Endothelial cell of umbilical vein (primary cell): Measurements from ENCODE around the gene ZIC5. TPM values are rescaled to one million over a fixed set of nuclear protein-coding genes. Genes with fewer than 3 reads are reported as not detected.

ENCODE experiments used
- BruUV-seq: library from RNA; stranded (reverse); fragments of 400-500 nt; replicated peaks from 2 replicates; lab custom pipeline; 2021; lab: Mats Ljungman, UMichigan
- CTCF ChIA-PET: fragments of 300-600, 350-600 bp; sonication (Branson Sonifier 250); formaldehyde crosslinking; loops from one replicate; lab custom pipeline; 2021; ENCODE audit warnings: antibody characterized with exemption, inconsistent platforms; lab: Charles Lee
- POLR2A ChIA-PET: fragments of 300-600, 350-600 bp; sonication (Branson Sonifier 250); formaldehyde crosslinking; loops from one replicate; lab custom pipeline; 2021; ENCODE audit warnings: antibody characterized with exemption, inconsistent platforms; lab: Charles Lee
- DNase-seq: peaks from one replicate; pipeline ENCODE4 v3.0.0-alpha.2; 2011; ENCODE audit warnings: low read depth, low spot score
- FAIRE-seq: peaks from 2 replicates; lab custom pipeline; 2011; peaks lifted over from hg19 to GRCh38; lab: Jason Lieb, UNC
- H2AFZ ChIP-seq: 2 replicates; pipeline ENCODE4 v1.6.0; 2012; ENCODE audit warnings: low read depth, low read length, control low read depth, inconsistent platforms
- H3K27ac ChIP-seq: 2 replicates; pipeline ENCODE4 v1.5.1; 2011; ENCODE audit warnings: low read depth, mild to moderate bottlenecking, control low read depth, low read length, moderate library complexity; ENCODE audit not compliant: insufficient read depth
- H3K27me3 ChIP-seq, 2 experiments: 2 replicates each; pipeline versions ENCODE4 v1.6.0 to v1.6.1; 2011; ENCODE audit warnings: low read length in 2 of 2, mixed read lengths in 1 of 2; ENCODE audit not compliant: control insufficient read depth in 2 of 2, insufficient read depth in 2 of 2
- H3K36me3 ChIP-seq, 2 experiments: 2 replicates in 1 of 2; 3 replicates in 1 of 2; pipeline ENCODE4 v1.5.1; 2011; ENCODE audit warnings: low read length in 2 of 2, mild to moderate bottlenecking in 1 of 2, moderate library complexity in 1 of 2; ENCODE audit not compliant: control insufficient read depth in 2 of 2, insufficient read depth in 2 of 2; ENCODE audit errors: extremely low read depth in 1 of 2
- H3K4me1 ChIP-seq: 3 replicates; pipeline ENCODE4 v1.5.1; 2011; ENCODE audit warnings: mild to moderate bottlenecking, low read length; ENCODE audit not compliant: control insufficient read depth, insufficient read depth; ENCODE audit errors: extremely low read depth
- H3K4me2 ChIP-seq: 2 replicates; pipeline ENCODE4 v1.6.1; 2011; ENCODE audit warnings: low read length, control low read depth, mixed read lengths; ENCODE audit not compliant: insufficient read depth
- H3K4me3 ChIP-seq, 3 experiments: fragments of 200-600 bp in 1 of 3; sonication (generic), shearing (Covaris generic) in 1 of 3; replicated peaks in 1 of 3; 2 replicates each; pipeline ENCODE4 v1.5.1; 2011 to 2016; ENCODE audit warnings: control low read depth in 3 of 3, low read length in 3 of 3, mild to moderate bottlenecking in 2 of 3, inconsistent platforms in 1 of 3, low read depth in 1 of 3, moderate library complexity in 1 of 3; ENCODE audit not compliant: insufficient read depth in 1 of 3
- H3K79me2 ChIP-seq: 2 replicates; pipeline ENCODE4 v1.6.0; 2012; ENCODE audit warnings: low read length, inconsistent platforms; ENCODE audit not compliant: control insufficient read depth, insufficient read depth
- H3K9ac ChIP-seq: replicated peaks from 2 replicates; pipeline ENCODE3; 2011; ENCODE audit warnings: low read length, control low read depth; ENCODE audit not compliant: insufficient read depth; ENCODE audit errors: extremely low read depth
- H3K9me1 ChIP-seq: replicated peaks from 3 replicates; pipeline ENCODE4 v1.6.0; 2011; ENCODE audit warnings: mild to moderate bottlenecking, low read length; ENCODE audit not compliant: control insufficient read depth, insufficient read depth; ENCODE audit errors: extremely low read depth
- H3K9me3 ChIP-seq: replicated peaks from 2 replicates; pipeline ENCODE4 v1.5.1; 2012; ENCODE audit warnings: low read length, inconsistent platforms; ENCODE audit not compliant: control insufficient read depth, insufficient read depth
- H4K20me1 ChIP-seq: replicated peaks from 2 replicates; pipeline ENCODE3; 2011; ENCODE audit warnings: mild to moderate bottlenecking, low read length; ENCODE audit not compliant: control insufficient read depth, insufficient read depth; ENCODE audit errors: extremely low read depth
- CTCF ChIP-seq, 2 donors: IDR thresholded peaks; 1 replicate in 1 of 2; 2 replicates in 1 of 2; pipeline ENCODE4 v1.5.1; 2011; ENCODE audit warnings: low read length in 2 of 2, mild to moderate bottlenecking in 2 of 2, moderate library complexity in 2 of 2, control low read depth in 1 of 2, inconsistent platforms in 1 of 2, low read depth in 1 of 2; ENCODE audit not compliant: insufficient read depth in 1 of 2; ENCODE audit errors: extremely low read depth in 1 of 2
- EZH2 ChIP-seq: IDR thresholded peaks from 2 replicates; pipeline ENCODE4 v1.6.1; 2012; ENCODE audit warnings: borderline replicate concordance, low read depth, mild to moderate bottlenecking, moderate library complexity, low read length, inconsistent platforms; ENCODE audit not compliant: severe bottlenecking
- GATA2 ChIP-seq: IDR thresholded peaks from 2 replicates; pipeline ENCODE4 v1.7.0; 2011; ENCODE audit warnings: low read depth, mild to moderate bottlenecking, moderate library complexity, mixed read lengths, low read length; ENCODE audit not compliant: insufficient read length, insufficient read depth
- JUN ChIP-seq: IDR thresholded peaks from 2 replicates; pipeline ENCODE4 v1.6.1; 2011; ENCODE audit warnings: borderline replicate concordance, low read depth; ENCODE audit not compliant: insufficient read length, insufficient read depth
- MAX ChIP-seq: IDR thresholded peaks from 2 replicates; pipeline ENCODE4 v1.6.1; 2011; ENCODE audit not compliant: insufficient read depth, insufficient read length
- MYC ChIP-seq: IDR thresholded peaks from one replicate; pipeline ENCODE4 v1.6.1; 2011; ENCODE audit warnings: mild to moderate bottlenecking, low read depth, low read length
- POLR2AphosphoS5 ChIP-seq: IDR thresholded peaks from 2 replicates; pipeline ENCODE4 v1.6.1; 2012; ENCODE audit warnings: low read depth, mild to moderate bottlenecking, control low read depth, low read length, moderate library complexity; ENCODE audit not compliant: insufficient read depth
- dilution Hi-C: fragments of 300-500 bp; cut with MboI; formaldehyde crosslinking; loops from one replicate; pipeline ENCODE4 v1.15.0; 2019; ENCODE audit warnings: low sequenced_read_pairs; ENCODE audit not compliant: extremely low pct_ligation_motif_present
- intact Hi-C: fragments of 100-400 bp; cut with micrococcal nuclease; formaldehyde crosslinking; loops from one replicate; pipeline ENCODE4 v1.10.0; 2022
- polyA plus RNA-seq, 4 experiments: library from polyadenylated mRNA; depleted of rRNA in 3 of 4; stranded (reverse) in 3 of 4; unstranded in 1 of 4; fragments of >200 nt; gene quantifications; 2 replicates each; pipeline versions ENCODE4 v1.2.1 to v1.2.3, GENCODE V29; 2011 to 2012; ENCODE audit warnings: missing spikeins in 1 of 4
- total RNA-seq: library from RNA; stranded (reverse); gene quantifications from 2 replicates; pipeline ENCODE4 v1.2.3, GENCODE V29; 2021

The ZIC5 gene
- total and polyA plus RNA-seq, 2 donors (not counting 3 experiments of a cell fraction or from before 2014, with no cell fraction given): not detected

DNA sequence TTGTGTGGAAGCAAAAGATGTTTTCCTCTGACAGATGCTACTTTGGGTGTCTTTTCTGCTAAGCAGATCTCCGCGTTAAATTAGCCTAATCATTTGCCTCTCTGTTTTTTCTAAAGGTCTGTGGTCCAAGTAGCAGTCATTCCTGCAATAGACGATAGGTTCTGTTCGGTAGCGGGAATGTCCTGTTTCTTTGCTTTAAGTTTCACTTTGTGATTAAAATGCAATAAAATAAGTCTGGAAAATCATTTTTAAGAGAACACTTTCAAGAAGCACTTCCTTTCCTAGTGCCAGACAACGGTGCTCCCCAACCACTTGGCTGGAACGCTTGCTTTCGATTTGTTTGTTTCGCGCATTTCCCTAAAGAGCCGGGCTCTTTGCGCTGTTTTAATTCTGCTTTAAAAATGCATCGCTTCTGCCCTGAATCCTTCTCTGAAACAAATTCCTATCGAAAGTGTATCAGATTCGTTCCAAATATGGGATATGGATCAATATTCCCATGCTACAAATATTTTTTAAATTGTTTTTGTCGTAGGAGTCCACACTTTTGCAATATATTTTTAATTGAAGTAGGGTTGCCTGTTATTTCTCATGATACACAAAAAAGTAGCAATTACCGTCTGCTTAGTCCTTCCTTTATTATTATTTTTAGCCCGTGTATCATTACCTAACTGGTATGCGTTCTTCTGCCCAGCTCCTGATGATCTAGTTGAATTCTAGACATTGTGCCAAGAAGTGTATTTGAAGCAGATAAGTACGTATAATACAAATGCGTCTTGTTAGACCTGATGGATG is 24.2 kb upstream of the ZIC5 start:
- dilution Hi-C loops (no loop called here), intact Hi-C loops (no loop called here)
- Histone ChIP-seq H3K4me2 (no peak overlapping the region), H3K4me3 (no peak overlapping the region), H3K9ac (no peak overlapping the region), H3K36me3 (no peaks in the 10 kb centered on the region), H3K27me3 (peaks cover 76 to 89% of the 10 kb centered on the region in 2 experiments), H3K79me2 (no peaks in the 10 kb centered on the region), H4K20me1 (no peaks in the 10 kb centered on the region), H3K4me1 (no peaks in the 10 kb centered on the region), H3K9me1 (no peaks in the 10 kb centered on the region), H2AFZ (no peak overlapping the region), H3K9me3 (no peaks in the 10 kb centered on the region), H3K27ac (no peak overlapping the region)
- FAIRE-seq: no peak
- TF ChIP-seq MYC (no peak), EZH2 (peak; percentile 78), GATA2 (no peak)
- BruUV-seq: no TSS peak
- peak; percentile 55 for DNase-seq
- ChIA-PET POLR2A (no interaction called here), CTCF (interaction anchor here (1.2 kb wide), 1 partner anchor 519 kb away, joined by 4 read pairs; no protein-coding TSS in a partner anchor)

DNA sequence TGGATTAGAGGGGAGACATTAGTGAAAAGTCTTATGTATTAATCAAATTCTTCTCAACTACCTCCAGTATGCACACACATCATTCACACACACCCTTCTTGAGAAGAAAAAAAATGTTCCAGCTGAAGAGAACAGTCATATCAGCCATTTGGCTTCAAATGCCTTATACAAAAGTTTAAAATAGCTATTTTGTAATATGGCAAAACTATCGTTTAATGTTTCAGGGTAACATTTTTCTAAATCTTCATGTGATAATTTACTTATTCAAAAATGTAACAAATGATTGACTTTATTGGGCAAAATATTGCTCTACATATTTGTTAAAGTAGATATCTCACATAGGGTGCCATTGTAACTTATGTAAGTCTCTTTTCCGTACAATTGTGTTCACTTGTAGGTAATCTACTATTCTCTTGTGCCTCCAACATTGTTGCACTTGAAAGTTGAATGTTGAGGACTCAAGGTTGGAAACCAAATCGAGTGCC is 23.6 kb upstream of the ZIC5 start:
- no peak overlapping the region for H3K4me3 ChIP-seq
- H3K79me2 ChIP-seq: no peaks in the 10 kb centered on the region
- H4K20me1 ChIP-seq: no peaks in the 10 kb centered on the region
- no peak overlapping the region for H3K9ac ChIP-seq
- TF ChIP-seq CTCF (IDR thresholded peaks at IDR 0.05; ENCODE audit: extremely low read depth in 1 of 2, insufficient read depth in 1 of 2, low read depth in 1 of 2, low read length in 2 of 2) (no peak), MAX (no peak), GATA2 (no peak), POLR2AphosphoS5 (no peak), MYC (no peak), JUN (no peak)
- intact Hi-C loops (no loop called here), dilution Hi-C loops (no loop called here)
- ChIA-PET POLR2A (no interaction called here), CTCF (no interaction called here)
- no peaks in the 10 kb centered on the region for H3K36me3 ChIP-seq
- no peaks in the 10 kb centered on the region for H3K9me3 ChIP-seq
- H3K27ac ChIP-seq: no peak overlapping the region
- no TSS peak for BruUV-seq
- FAIRE-seq (no peak), DNase-seq (no peak)
- no peak overlapping the region for H2AFZ ChIP-seq
- no peak overlapping the region for H3K4me2 ChIP-seq
- H3K4me1 ChIP-seq: no peaks in the 10 kb centered on the region
- no peaks in the 10 kb centered on the region for H3K9me1 ChIP-seq
- peaks cover 83 to 94% of the 10 kb centered on the region in 2 experiments for H3K27me3 ChIP-seq
